CD4-positive, alpha-beta T cell treated with Interferon alpha-2 for 1 hour (primary cell): Measurements from ENCODE around the gene SHISA5.
"Not testable (repeated sequence)": the region's sequence is repeated elsewhere in the genome, so short reads cannot be mapped to it uniquely, and the experiment has no call there.

Experiments used
- DNase-seq, 2 donors: peaks; one replicate each; pipeline ENCODE4 v3.0.0-alpha.2; 2020 to 2022

Gene SHISA5

DNA sequence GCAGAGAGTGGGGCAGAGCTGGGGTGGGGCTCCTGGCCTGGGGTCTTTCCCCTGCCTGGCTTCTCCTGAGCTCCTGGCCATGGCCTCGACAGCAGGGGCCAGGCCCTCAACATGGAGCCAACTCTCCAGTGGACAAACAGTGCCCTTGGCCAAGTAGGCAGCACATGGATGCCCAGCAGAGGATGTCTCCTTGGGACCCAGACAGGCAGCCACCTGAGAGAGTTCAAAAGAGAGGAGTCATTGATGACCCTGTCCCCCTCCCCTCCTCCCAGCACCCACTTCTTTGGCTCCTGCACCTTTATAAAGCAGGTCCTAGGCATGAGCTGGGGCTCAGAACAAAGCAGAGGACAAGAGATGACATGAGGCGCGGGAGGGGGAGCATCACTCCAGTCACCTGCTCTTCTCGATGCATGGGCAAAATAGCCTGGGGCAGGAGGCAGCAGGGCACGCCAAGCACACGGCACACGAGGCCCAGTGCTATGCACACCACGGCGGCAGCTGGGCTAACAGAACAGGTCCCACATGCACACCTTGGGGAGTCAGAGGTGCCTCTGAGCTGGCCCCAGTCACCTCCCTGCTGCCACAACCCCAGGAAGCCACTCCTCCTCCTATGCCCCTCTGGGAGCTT, 27.4 kb downstream of the SHISA5 start:
- no peak for DNase-seq

GRCh38 chr3:48475188-48475587, 28.8 kb downstream of the SHISA5 start:
- DNase-seq, result no peak

DNA sequence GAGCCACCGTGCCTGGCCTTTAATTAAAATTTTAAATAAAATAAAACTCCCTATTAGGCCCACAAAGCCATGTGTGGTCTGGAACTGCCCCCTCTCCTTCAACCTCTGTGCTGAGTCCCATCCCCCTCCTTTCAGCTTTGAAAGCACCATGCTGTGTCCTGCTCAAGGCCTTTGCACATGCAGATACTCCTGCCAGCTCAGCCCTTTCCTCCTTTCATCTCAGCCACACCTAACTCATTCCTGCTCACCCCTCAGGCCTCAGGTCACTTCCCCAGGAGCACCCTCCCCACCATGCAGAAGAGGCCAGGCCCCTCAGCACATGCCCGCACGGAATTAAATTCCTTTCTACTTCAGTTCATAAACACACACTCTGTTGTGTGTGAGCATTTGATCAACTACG, 29.4 kb downstream of the SHISA5 start:
- DNase-seq, result no peak

DNA sequence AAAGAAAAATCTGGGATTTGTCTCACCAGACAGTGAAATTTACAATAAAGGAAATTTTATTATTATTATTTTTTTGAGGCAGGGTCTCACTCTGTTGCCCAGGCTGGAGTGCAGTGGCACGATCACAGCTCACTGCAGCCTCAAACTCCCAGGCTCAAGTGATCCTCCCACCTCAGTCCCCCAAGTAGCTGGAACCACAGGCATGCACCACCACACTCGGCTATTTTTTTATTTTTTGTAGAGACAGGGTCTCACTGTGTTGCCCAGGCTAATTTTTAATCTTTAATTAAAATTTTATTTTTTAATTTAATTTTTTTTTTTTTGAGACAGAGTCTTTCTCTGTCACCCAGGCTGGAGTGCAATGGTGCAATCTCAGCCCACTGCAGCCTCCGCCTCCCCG, 29.9 kb downstream of the SHISA5 start:
- DNase-seq, result not testable (repeated sequence)

DNA sequence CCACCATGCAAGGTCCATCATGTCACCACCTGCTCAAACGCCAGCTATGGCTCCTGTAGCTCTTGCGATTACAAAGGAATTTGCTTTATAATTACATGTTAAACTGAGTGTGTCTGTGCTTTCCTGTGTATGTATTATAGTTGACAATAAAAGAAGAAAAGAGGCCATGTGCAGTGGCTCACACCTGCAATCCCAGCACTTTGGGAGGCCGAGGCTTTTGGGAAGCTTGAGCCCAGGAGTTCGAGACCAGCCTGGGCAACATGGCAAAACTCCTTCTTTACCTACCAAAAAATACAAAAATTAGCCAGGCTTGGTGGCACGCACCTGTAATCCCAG, 30.4 kb downstream of the SHISA5 start:
- no peak for DNase-seq

- DNase-seq, result peak; percentile 99
Measured at GRCh38 chr3:48472923-48473616, 30.9 kb downstream of the SHISA5 start.

DNA sequence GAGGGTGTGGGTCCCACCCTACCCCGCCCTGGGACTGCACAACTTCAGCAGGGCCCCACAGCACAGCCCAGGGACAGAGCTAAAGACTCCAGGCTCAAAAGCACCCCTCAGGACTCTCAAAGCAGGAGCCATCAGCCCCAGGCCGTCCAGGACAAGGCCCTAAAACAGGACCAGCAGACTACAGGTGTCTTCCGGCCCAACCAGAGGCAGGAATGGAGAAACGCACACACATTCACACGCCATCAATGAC, 31.4 kb downstream of the SHISA5 start:
- DNase-seq, result no peak

GRCh38 chr3:48470286-48470685, 33.7 kb downstream of the SHISA5 start:
- no peak for DNase-seq

GRCh38 chr3:48469046-48469915, 34.7 kb downstream of the SHISA5 start:
- no peak for DNase-seq

- DNase-seq, result no peak
Measured at GRCh38 chr3:48468329-48468731, 35.6 kb downstream of the SHISA5 start.

DNA sequence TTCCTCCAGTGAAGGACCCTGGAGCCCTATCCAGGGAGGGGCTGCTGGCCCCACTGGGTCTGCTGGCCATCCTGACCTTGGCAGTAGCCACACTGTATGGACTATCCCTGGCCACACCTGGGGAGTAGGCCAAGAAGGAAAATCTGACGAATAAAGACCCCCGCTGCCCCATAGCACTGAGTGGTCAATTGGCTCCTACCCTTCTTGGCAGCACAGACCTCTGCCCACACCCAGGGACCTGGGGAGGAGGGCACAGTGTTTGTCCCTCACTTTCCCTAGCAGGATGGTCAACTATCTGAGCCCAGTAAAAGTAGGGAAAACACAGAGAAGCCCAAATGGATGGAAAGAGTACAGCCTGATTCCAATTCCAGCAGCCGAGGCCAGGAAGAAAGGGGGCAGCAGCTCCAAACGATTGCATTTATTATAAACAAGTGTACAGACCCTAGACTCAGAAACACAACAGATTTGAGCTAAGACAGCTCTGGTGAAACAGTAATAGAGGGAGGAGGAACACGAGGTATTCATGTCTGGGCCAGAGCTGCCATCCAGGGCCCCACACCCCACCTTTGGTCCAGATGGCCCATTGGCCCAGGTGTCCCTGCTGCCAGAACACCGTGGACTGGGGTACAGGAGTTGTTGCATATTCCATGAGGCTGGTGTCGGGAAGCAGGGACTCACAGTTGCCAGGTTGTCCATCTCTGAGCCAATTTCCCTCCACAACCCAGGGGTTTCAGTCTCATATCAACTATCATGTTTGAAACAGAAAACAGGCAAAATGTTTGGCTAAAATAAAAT, 36.3 kb downstream of the SHISA5 start:
- no peak for DNase-seq

DNA sequence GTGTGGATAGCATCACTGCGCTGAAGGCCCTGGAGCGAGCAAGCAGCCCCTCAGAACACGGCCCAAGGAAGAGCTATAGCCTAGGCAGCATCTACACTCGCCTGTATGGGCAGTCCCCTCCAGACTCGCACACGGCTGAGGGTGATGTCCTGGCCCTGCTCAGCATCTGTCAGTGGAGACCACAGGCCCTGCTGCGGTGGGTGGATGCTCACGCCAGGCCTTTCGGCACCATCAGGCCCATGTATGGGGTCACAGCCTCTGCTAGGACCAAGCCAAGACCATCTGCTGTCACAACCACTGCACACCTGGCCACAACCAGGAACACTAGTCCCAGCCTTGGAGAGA, 36.9 kb downstream of the SHISA5 start:
- no peak for DNase-seq

DNA sequence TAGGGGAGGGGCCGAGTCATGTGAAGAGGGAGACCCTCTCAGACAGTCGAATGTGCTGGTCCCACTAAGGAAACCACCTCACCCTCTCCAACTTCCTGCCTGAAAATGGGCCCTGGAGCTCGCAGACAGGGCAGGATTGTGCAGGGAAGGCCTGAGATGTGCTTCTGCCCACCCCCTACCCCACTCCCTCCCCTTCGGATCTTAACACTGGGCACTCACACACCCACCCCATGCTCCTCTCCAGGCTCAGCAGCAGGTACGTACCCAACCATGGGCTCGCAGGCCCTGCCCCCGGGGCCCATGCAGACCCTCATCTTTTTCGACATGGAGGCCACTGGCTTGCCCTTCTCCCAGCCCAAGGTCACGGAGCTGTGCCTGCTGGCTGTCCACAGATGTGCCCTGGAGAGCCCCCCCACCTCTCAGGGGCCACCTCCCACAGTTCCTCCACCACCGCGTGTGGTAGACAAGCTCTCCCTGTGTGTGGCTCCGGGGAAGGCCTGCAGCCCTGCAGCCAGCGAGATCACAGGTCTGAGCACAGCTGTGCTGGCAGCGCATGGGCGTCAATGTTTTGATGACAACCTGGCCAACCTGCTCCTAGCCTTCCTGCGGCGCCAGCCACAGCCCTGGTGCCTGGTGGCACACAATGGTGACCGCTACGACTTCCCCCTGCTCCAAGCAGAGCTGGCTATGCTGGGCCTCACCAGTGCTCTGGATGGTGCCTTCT, 37.4 kb downstream of the SHISA5 start:
- peak; percentile 53 to 69 for DNase-seq

GRCh38 chr3:48465531-48466378, 38.2 kb downstream of the SHISA5 start:
- DNase-seq, result peak; percentile 91 to 92

- DNase-seq, result no peak
Measured at GRCh38 chr3:48465237-48465530, 38.8 kb downstream of the SHISA5 start.

DNA sequence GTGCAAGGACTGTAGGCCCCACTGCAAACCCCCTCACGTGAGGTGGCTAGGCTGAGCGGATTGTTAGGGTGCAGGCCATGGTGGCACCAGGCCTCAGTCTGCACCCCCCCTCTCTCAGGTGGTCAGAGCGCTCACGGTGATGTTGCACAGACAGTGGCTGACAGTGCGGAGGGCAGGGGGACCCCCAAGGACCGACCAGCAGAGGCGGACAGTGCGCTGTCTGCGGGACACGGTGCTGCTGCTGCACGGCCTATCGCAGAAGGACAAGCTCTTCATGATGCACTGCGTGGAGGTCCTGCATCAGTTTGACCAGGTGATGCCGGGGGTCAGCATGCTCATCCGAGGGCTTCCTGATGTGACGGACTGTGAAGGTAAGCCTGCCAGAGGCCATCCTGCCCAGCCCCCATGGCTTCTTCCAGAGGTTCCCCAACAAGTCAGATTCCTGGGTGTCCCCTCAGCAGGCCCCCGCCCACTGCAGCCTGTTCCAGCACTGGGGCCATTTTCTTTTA, 39.2 kb downstream of the SHISA5 start:
- DNase-seq, result no peak

- DNase-seq, result no peak
Measured at GRCh38 chr3:48463703-48464102, 40.3 kb downstream of the SHISA5 start.

- not testable (repeated sequence) for DNase-seq
Measured at GRCh38 chr3:48461767-48462166, 42.2 kb downstream of the SHISA5 start.

- no peak for DNase-seq
Measured at GRCh38 chr3:48460517-48460902, 43.5 kb downstream of the SHISA5 start.

- DNase-seq, result no peak
Measured at GRCh38 chr3:48459773-48460516, 44.0 kb downstream of the SHISA5 start.

GRCh38 chr3:48459331-48459730, 44.6 kb downstream of the SHISA5 start:
- DNase-seq, result no peak
